Measurements from ENCODE around the gene ZKSCAN5. TPM values are rescaled to one million over a fixed set of nuclear protein-coding genes. Genes with fewer than 3 reads are reported as not detected.

The ZKSCAN5 gene
- 9.1 to 10.4 TPM (median 10.1 TPM) in 5 replicates for total RNA-seq (2022; extraction: Qiagen RNA extraction; ENCODE audit: low read depth)

DNA sequence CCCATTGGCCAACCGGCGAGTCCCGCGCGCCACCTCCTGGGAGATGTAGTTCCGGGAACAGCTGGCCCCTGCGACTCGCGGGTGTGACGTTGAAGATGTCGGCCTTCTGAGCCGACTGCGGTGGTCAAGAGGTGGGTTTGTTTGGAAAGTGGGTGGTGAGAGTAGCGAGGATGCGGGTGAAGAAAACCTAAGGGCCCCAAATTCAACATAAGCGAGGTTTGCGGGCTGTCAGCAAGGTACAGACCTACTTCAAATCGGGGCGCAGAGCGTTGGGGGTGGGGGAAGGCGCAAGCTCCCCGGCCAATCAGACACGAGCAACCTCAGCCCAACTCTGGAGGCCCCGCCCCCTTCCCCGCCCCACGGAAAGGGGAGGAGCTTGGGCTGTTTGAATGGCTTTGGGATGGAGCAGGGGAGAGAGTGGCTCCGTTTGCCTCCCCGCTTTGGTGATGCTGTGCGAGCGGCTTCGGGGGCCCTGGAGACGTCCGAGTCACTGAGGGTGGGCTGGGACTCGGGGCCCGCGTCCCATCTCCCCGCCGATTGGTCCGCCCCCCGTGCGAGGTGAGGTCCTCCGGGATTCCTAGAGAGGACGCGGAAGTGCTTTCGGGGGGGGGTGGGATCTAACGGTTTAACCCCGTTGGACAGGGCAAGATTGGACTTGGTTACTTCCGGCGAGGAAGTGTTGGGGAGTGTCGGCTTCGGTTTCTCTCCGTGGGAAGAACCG, at the start of gene ZKSCAN5:
Gene ZKSCAN5 (plus strand): TSS at position 60 of the 721 bp plus-strand sequence. CDS start 1,383 bp downstream, outside the sequence.

DNA sequence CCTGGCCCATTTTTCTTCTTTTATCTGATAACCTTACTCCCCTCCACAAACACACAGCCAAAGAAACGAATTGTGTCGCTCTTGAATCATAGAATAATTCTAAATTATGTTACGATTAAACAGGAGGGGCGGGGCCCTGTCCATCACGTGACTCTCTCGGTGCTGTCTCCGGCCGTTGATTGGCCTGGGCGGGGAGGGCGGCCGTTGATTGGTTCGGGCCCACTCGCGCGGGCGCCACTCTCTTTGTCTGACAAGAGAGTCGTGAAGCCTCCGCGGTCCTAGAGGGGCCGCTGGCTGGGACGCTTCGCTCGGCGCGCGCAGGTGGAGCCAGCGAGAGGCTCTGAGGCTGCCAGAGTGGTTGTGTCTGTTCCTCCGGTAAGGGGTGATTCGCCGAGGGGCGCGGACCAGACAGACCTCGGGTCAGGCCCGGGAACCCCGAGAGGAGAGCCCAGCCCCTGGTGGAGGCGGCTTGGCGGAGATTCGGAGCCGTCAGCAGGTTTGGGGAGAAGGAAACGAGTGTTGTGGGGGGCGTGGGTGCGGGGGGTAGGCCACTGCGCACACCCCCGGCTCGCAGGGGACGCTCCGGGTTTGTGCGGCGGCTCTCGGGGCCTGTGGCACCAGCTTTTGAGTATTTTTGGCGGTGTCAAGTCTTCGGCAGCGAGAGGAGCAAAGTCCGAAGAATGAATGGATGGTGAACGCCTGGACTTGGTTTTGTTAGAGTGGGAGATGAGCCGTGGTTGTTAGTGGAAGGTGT, 31.7 kb upstream of the ZKSCAN5 start, which contains the start of gene ZNF789:
Gene ZNF789 (plus strand): TSS at position 330 of the 754 bp plus-strand sequence. CDS start 3,567 bp downstream, outside the sequence.

DNA sequence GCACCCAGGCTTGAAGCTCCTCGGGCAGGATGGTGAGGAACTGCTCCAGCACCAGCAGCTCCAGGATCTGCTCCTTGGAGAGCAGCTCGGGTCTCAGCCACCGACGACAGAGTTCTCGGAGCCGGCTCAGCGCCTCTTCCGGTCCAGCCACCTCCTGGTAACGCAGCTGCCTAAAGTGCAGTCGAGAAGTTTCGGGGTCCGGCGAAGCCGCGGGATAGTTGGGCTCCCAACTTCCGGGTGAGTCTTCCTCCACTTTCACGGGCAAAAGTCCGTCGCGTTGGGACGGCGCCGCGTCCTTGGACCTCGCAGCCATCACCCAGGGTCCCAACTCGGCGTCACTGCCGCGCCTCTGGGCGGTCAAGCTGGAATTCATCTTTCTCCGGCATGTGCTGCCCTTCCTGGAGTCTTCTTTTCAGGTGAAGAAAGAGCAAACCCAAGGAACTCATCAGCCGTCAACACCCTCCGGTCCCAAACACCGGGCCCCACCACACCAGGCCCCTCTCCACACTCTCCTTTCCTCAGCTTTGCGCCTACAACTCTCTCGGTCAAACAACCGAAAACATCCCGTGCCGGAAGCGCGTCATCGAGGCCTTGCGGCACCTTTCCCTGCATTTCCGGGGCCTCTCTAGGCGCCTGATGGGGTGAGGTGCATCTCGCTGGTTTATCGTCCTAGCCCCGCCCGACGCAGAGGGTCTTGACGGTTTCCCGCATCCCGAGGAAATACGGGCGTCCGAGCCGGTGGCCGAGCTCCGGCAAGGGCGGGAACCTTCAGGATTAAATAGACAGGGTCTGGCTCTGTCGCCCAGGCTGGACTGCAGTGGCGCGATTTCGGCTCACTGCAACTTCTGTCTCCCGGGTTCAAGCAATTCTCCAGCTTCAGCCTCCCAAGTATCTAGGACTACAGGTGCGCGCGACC, 4.5 kb upstream of the ZKSCAN5 start, which contains the start of gene ZNF394:
Gene ZNF394 (minus strand): TSS at position 561 of the 916 bp plus-strand sequence. CDS start 188 bp downstream, at position 373.

DNA sequence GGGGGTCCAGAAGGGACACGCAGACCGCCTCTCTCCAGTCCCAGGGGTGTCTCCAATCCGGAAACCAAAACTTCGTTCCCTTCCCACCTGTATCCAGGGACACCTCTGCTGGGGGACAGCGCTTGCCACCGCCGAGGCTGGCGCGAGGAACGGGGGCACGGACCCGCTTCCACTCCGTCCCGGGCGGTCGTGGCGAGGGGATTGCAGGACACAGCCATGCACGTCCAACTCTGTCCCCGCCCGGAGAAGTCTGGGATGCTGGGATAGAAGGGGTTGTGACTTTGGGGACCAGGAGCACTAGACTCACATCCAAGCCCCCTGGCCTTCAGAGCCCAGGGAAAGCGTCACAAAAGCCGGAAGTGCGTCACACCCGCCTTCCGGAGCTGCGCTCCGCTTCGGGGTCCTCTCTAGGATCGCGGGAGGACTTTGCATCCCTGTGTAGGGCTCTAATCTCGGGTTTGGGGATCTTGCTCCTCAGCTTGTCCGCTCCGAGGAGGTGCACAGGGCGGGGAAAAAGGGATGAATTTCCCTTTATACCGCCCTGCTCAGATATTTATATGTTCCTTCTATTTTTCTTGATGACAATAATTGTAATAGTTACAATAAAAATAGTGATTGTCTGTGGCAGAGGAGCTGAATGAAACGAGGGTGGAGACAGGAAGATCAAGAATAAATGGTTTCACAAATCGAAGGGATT, 47.5 kb downstream of the ZKSCAN5 start, which contains the start of gene FAM200A:
Gene FAM200A (minus strand): TSS at position 348 of the 697 bp plus-strand sequence. CDS start 3,707 bp downstream, outside the sequence.

DNA sequence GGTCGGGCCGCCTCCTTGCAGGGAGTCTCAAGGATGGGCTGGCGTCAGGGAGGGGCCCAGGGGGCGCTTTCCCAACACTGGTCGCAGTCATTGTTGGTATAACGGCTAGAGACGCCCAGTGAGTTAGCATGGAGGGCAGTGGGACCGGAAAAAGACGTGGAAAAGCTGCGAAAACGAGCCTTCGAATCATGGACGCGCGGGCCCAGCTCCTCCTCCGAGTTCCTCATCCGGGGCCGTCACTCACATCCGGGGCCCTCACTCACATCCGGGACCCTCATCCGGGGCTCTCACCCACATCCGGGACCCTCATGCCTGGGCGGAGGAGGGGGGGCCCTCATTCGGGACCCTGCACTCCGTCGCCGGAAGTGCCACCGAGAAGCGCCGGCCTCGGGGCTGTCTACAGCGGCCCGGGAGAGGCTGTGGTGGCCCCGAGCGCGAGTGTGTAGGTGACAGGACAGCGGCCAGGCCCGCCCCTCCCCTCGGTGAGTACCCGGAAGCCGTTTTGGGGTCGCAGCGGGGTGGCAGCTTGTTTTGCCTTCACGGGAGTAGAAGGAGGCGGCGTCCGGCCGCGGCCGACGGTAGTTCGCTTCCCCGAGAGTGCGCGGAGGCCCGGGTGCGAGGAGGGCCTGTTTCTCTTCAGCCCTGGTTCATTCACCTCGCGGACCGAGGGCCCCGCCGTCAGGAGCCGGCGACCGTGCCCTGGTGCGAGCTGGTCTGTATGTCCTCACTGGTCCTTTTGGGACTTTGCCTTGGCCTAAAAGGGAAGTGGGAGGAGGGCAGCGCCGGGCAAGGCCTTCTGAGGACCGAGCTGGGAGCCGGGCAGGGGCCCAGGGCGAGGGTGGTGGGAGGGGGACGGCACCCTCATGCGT, 54.1 kb downstream of the ZKSCAN5 start, which contains the start of gene ZNF655:
Gene ZNF655 (plus strand): TSS at position 337 of the 869 bp plus-strand sequence. CDS start 1,918 bp downstream, outside the sequence.

Other genes starting within 250 kb of the ZKSCAN5 start
- 0.27 to 1.2 TPM (median 0.74 TPM) in 5 replicates for gene MYH16, start 231.8 kb upstream of the ZKSCAN5 start, total RNA-seq (2022; extraction: Qiagen RNA extraction; ENCODE audit: low read depth)
- gene ARPC1A, start 178.8 kb upstream of the ZKSCAN5 start, total RNA-seq (2022; extraction: Qiagen RNA extraction; ENCODE audit: low read depth) = 128 to 138 TPM (median 129 TPM) in 5 replicates
- gene ARPC1B, start 129.9 kb upstream of the ZKSCAN5 start, total RNA-seq (2022; extraction: Qiagen RNA extraction; ENCODE audit: low read depth) = 233 to 306 TPM (median 289 TPM) in 5 replicates
- gene PDAP1, start 96.1 kb upstream of the ZKSCAN5 start, total RNA-seq (2022; extraction: Qiagen RNA extraction; ENCODE audit: low read depth) = 174 to 231 TPM (median 186 TPM) in 5 replicates
- 133 to 189 TPM (median 141 TPM) in 5 replicates for gene BUD31, start 95.7 kb upstream of the ZKSCAN5 start, total RNA-seq (2022; extraction: Qiagen RNA extraction; ENCODE audit: low read depth)
- 5.2 to 8.7 TPM (median 7.5 TPM) in 5 replicates for gene PTCD1, start 65.9 kb upstream of the ZKSCAN5 start, total RNA-seq (2022; extraction: Qiagen RNA extraction; ENCODE audit: low read depth)
- 30.1 to 48.2 TPM (median 44.5 TPM) in 5 replicates for gene CPSF4, start 65.7 kb upstream of the ZKSCAN5 start, total RNA-seq (2022; extraction: Qiagen RNA extraction; ENCODE audit: low read depth)
- gene ATP5MF, start 38.5 kb upstream of the ZKSCAN5 start, total RNA-seq (2022; extraction: Qiagen RNA extraction; ENCODE audit: low read depth) = 808 to 1,607 TPM (median 884 TPM) in 5 replicates
- gene ZNF789, start 31.8 kb upstream of the ZKSCAN5 start, total RNA-seq (2022; extraction: Qiagen RNA extraction; ENCODE audit: low read depth) = 7.0 to 9.3 TPM (median 8.2 TPM) in 5 replicates
- 15.4 to 20.0 TPM (median 18.8 TPM) in 5 replicates for gene ZNF394, start 4.4 kb upstream of the ZKSCAN5 start, total RNA-seq (2022; extraction: Qiagen RNA extraction; ENCODE audit: low read depth)
- gene FAM200A, start 47.5 kb downstream of the ZKSCAN5 start, total RNA-seq (2022; extraction: Qiagen RNA extraction; ENCODE audit: low read depth) = 4.2 to 6.9 TPM (median 6.8 TPM) in 5 replicates
- gene ZNF655, start 54.0 kb downstream of the ZKSCAN5 start, total RNA-seq (2022; extraction: Qiagen RNA extraction; ENCODE audit: low read depth) = 47.7 to 58.6 TPM (median 53.0 TPM) in 5 replicates
- 0.75 to 1.4 TPM (median 0.92 TPM) in 5 replicates for gene TMEM225B, start 93.6 kb downstream of the ZKSCAN5 start, total RNA-seq (2022; extraction: Qiagen RNA extraction; ENCODE audit: low read depth)
- 6.8 to 9.7 TPM (median 9.3 TPM) in 5 replicates for gene ZSCAN25, start 112.3 kb downstream of the ZKSCAN5 start, total RNA-seq (2022; extraction: Qiagen RNA extraction; ENCODE audit: low read depth)
- gene CYP3A5, start 175.3 kb downstream of the ZKSCAN5 start, total RNA-seq (2022; extraction: Qiagen RNA extraction; ENCODE audit: low read depth) = 1.1 to 2.0 TPM (median 1.8 TPM) in 5 replicates
- gene CYP3A7, start 230.5 kb downstream of the ZKSCAN5 start, total RNA-seq (2022; extraction: Qiagen RNA extraction; ENCODE audit: low read depth) = not detected in 5 replicates